Psoas muscle (tissue), 8 donors: ENCODE measurements around the gene NTRK2. TPM values are rescaled to one million over a fixed set of nuclear protein-coding genes. Genes with fewer than 3 reads are reported as not detected.

ENCODE experiments used
- ATAC-seq, 4 donors: fragments of 200-7000 bp; cut with Tn5 transposase; one replicate each; pipeline ENCODE4 v1.9.1; 2020; ENCODE audit warnings: moderate library complexity in 3 of 4, mild to moderate bottlenecking in 2 of 4
- DNase-seq, 2 donors: peaks; one replicate each; pipeline ENCODE4 v3.0.0-alpha.2; 2020
- H3K27ac ChIP-seq: fragments of 200-600 bp; one replicate; pipeline ENCODE4 v1.8.0; 2022
- H3K27me3 ChIP-seq, 3 donors: fragments of 200-600 bp in 1 of 3; one replicate each; pipeline versions ENCODE4 v1.6.1 to v1.8.0; 2013 to 2022; ENCODE audit warnings: low read length in 2 of 3, mild to moderate bottlenecking in 2 of 3, moderate library complexity in 1 of 3; ENCODE audit not compliant: insufficient read depth in 3 of 3
- H3K36me3 ChIP-seq, 2 donors: fragments of 200-600 bp in 1 of 2; one replicate each; pipeline versions ENCODE4 v1.6.1 to v1.8.0; 2013 to 2022; ENCODE audit warnings: low read depth in 1 of 2, mild to moderate bottlenecking in 1 of 2, moderate library complexity in 1 of 2; ENCODE audit not compliant: insufficient read depth in 1 of 2
- H3K4me1 ChIP-seq: fragments of 200-600 bp; one replicate; pipeline ENCODE4 v1.8.0; 2022
- H3K4me3 ChIP-seq: fragments of 200-600 bp; one replicate; pipeline ENCODE4 v1.8.0; 2022; ENCODE audit warnings: mild to moderate bottlenecking
- H3K9me3 ChIP-seq: fragments of 200-600 bp; one replicate; pipeline ENCODE4 v1.8.0; 2022
- WGBS, 3 donors: extraction: QIAGEN DNeasy Blood & Tissue Kit; methylation state at CpG; one replicate each; pipeline versions ENCODE4 v1.1.6 to v1.1.7; 2013; 5-methylcytosine and 5-hydroxymethylcytosine counted together
- intact Hi-C, 2 donors: fragments of 100-400 bp; cut with DNase I; formaldehyde crosslinking; loops; one replicate each; pipeline versions ENCODE4 v1.11.0 to v1.14.2; 2022
- polyA plus RNA-seq, 3 donors: library from polyadenylated mRNA; stranded (reverse); fragments of 200-250 nt; gene quantifications; one replicate each; pipeline ENCODE4 v1.2.3, GENCODE V29; 2013
- total RNA-seq, 4 donors: library from RNA; stranded (reverse); fragmentation: NEBNext Ultra II Directional in 2 of 4; extraction: Animal tissue kit (Norgen Biotek cat#: 25700) in 2 of 4; gene quantifications; one replicate each; pipeline versions ENCODE4 v1.2.1 to v1.2.4, GENCODE V29; 2021 to 2023
- TF ChIP-seq, protein P1 (sequence below): fragments of 200-600 bp; IDR thresholded peaks from one replicate; pipeline ENCODE4 v1.8.0; 2022; ENCODE audit warnings: antibody characterized with exemption
- donor health status: healthy with polysubstance abuse.
- donor health status: DM: no; HTN: no; CAD: no; lungs with moderate emphysema.
- donor health status: Bipolar disorder and iron deficiency.
- donor health status: healthy.
- donor health status: DM: yes; HTN: yes; CAD: no.
- donor health status: DM: no; HTN: no; CAD: no.
- donor health status: DM: no; HTN: no; CAD: no.
- donor health status: DM: yes; HTN: yes; CAD: no.

NTRK2 gene
- total and polyA plus RNA-seq, 7 donors: 0.46 to 3.6 (median 1.4) TPM

DNA sequence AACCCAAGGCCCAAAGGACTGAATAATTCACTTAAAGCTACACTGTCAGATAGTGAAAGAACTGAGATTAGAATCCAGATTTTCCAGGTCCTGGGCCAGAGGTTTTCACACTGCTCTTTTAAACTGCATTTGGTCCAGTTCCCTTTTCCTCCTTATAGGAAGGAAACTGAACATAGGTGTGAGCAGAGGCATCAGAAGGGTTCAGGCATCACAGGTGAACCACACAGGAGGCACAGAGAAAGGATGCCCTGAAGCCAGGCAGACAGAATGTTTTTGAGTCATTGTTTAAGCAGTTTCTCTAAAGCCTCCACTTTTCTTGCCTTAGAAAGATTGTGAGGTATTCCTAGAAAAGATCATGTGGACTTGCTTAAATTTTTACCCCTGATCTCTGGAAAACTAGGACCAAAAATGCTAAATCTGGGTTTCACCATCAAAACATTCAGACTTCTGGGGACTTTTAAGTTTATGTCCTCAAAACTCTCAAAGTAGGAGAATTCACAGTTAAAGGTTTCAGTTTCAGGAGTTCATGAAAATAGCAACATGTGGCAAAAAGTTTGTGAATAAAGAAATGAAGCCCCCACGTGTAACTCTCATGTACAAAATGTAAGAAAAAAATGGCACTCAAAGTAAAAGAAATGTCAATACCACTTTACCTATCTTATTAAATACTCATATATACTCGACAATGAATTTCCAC lies 386.1 kb downstream of the NTRK2 start:
- WGBS, 3 donors: 72 to 78% (median 77%) methylated on average over 2 of the region's 2 CpGs
- Histone ChIP-seq H3K27me3 (no peaks in the 10 kb centered on the region), H3K4me1 (no peaks in the 10 kb centered on the region), H3K4me3 (no peak overlapping the region), H3K27ac (no peak overlapping the region), H3K9me3 (no peaks in the 10 kb centered on the region), H3K36me3 (no peaks in the 10 kb centered on the region)
- intact Hi-C loops: no loop called here
- TF ChIP-seq, protein P1, sequence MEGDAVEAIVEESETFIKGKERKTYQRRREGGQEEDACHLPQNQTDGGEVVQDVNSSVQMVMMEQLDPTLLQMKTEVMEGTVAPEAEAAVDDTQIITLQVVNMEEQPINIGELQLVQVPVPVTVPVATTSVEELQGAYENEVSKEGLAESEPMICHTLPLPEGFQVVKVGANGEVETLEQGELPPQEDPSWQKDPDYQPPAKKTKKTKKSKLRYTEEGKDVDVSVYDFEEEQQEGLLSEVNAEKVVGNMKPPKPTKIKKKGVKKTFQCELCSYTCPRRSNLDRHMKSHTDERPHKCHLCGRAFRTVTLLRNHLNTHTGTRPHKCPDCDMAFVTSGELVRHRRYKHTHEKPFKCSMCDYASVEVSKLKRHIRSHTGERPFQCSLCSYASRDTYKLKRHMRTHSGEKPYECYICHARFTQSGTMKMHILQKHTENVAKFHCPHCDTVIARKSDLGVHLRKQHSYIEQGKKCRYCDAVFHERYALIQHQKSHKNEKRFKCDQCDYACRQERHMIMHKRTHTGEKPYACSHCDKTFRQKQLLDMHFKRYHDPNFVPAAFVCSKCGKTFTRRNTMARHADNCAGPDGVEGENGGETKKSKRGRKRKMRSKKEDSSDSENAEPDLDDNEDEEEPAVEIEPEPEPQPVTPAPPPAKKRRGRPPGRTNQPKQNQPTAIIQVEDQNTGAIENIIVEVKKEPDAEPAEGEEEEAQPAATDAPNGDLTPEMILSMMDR: no peak
- no peak for ATAC-seq
- no peak for DNase-seq

DNA sequence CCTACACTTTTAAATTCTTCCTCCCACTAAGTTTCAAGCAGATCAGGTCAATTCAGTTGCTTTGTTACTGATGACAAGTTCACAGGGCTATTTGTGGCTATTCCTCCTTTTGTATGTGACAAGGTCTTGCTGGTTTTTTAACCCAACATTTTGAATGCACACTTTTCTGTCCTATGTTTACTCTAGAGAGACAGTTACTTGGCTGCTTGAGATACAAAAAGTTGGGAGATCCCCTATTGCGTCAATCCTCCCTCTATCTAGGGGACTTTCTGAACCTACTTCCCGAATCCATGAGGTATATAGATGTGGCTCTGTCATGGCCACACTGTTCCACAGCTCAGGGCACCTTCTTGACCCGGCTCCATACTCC lies 386.7 kb downstream of the NTRK2 start:
- WGBS, 3 donors: 90 to 95% (median 91%) methylated on average over 3 of the region's 3 CpGs
- no peak for ATAC-seq
- H3K27ac ChIP-seq: no peak overlapping the region
- H3K4me3 ChIP-seq: no peak overlapping the region
- no peak for DNase-seq
- H3K9me3 ChIP-seq: no peaks in the 10 kb centered on the region
- intact Hi-C loops: no loop called here
- H3K27me3 ChIP-seq: no peaks in the 10 kb centered on the region
- H3K36me3 ChIP-seq: no peaks in the 10 kb centered on the region
- TF ChIP-seq, protein P1: no peak
- no peaks in the 10 kb centered on the region for H3K4me1 ChIP-seq

DNA sequence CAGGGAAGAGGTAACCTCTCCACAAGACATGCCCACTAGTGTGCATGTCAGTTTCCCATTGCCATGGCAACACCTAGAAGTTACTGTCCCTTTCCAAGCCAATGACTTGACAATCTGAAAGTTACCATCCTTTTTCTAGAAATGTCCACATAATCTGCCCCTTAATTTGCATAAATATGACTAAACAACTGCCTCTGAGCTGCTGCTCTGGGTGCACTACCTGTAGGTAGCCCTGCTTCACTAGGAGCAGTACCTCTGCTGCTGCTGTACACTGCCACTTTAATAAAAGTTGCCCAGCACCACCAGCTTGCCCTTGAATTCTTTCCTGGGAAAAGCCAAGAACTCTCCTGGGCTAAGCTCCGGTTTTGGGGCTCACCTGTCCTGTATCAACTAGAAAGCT lies 392.4 kb downstream of the NTRK2 start:
- Histone ChIP-seq H3K27ac (no peak overlapping the region), H3K36me3 (no peaks in the 10 kb centered on the region), H3K9me3 (no peaks in the 10 kb centered on the region), H3K4me1 (no peaks in the 10 kb centered on the region), H3K27me3 (no peaks in the 10 kb centered on the region), H3K4me3 (no peak overlapping the region)
- WGBS, 3 donors: 56 to 66% (median 65%) methylated on average over 1 of the region's 1 CpG
- DNase-seq: no peak
- TF ChIP-seq, protein P1: no peak
- ATAC-seq: no peak
- intact Hi-C loops: no loop called here

DNA sequence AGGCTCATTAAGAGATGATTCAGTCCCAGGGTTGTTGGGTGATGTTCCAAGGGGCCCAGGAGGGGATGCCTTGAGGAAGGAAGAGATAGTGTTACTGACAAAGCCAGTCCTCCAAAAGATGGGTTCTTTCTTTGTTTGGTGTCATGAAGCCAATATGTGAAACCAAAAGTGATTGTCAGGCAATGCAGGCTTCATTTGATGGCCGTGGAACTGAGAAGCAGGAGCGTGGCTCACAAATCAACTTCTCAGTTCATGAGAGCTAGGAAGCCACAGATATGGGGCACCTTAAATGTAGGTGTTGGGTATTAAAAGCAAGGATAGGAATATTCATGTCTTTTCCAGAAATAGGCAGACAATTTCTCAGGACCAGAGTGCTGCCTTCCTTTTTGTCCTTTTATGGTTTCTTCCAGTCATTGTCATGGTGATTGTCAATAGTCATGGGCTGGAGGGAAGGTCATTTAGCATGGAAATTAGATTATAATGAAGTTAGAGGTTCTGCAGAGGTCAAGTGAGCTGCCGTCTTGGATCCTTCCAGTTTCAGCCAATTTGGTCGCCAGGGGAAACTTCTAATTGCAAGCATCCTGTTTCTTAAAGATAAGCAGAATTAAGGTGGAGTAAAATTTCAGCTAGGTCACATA lies 393.0 kb downstream of the NTRK2 start:
- TF ChIP-seq, protein P1: no peak
- no peak for ATAC-seq
- Histone ChIP-seq H3K4me1 (no peaks in the 10 kb centered on the region), H3K27ac (no peak overlapping the region), H3K27me3 (no peaks in the 10 kb centered on the region), H3K4me3 (no peak overlapping the region), H3K36me3 (no peaks in the 10 kb centered on the region), H3K9me3 (no peaks in the 10 kb centered on the region)
- intact Hi-C loops: no loop called here
- DNase-seq: no peak
- WGBS, 3 donors: 55 to 66% (median 63%) methylated on average over 4 of the region's 4 CpGs
